ENCODE measurements around the gene CYP27C1.
"Not testable (repeated sequence)": the region's sequence is repeated elsewhere in the genome, so short reads cannot be mapped to it uniquely, and the experiment has no call there.

The CYP27C1 gene

GRCh38 chr2:127220102-127220767, at the start of gene CYP27C1:
CYP27C1 (minus strand) TSS chr2:127220299; CDS start chr2:127220270, 29 bp downstream.
- no peak for DNase-seq

GRCh38 chr2:127261804-127262406, 41.8 kb upstream of the CYP27C1 start:
- DNase-seq, result no peak

GRCh38 chr2:127259355-127259754, 39.3 kb upstream of the CYP27C1 start:
- no peak for DNase-seq

- DNase-seq, result no peak
Measured at GRCh38 chr2:127256866-127257265, 36.8 kb upstream of the CYP27C1 start.

DNA sequence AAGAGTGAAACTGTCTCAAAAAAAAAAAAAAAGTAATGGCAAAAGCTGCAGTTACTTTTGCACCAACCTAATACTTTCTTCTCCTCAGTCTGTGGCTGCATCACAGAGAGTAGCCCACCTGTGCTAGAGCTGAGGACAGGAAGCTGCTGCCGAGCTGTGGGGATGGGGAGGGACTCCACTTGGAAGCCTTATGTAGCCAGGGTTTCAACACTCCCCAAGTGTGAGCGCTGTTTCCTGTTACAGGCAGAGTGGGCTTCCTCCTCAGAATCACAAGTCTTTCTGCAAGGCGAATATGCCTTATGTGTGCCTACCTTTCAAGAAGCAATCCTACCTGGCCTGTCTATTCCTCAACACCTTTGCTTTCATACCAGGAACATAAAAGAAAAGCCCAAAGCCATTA, 36.3 kb upstream of the CYP27C1 start:
- DNase-seq, result no peak

- no peak for DNase-seq
Measured at GRCh38 chr2:127255721-127256120, 35.6 kb upstream of the CYP27C1 start.

GRCh38 chr2:127255146-127255545, 35.0 kb upstream of the CYP27C1 start:
- DNase-seq, result no peak

DNA sequence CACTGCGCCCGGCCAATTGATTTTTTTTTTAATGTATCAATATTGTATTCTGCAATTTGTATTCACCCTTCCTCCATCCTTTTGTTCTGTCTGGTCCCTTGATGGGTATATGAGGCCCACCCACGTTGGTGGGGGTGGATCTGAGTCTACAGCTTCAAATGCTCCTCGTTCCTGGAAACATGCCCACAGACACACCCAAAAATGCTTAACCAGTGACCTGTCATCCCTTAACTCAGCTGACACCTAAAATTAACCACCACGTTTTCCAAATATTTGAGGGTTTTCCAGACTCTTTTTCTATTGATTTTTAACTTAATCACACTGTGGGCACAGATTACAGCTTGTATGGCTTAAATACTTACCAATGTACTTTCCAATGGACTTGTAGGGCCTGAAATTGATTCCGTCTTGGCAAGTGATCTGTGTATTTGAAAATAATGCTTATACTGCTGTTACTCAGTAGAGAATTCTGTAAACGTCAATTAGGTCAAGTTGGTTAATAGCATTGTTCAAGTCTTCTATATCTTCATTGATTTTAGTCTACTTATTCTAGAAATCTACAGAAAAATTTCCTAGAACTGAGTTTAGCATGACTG, 34.4 kb upstream of the CYP27C1 start:
- DNase-seq, result peak; percentile 13

- not testable (repeated sequence) for DNase-seq
Measured at GRCh38 chr2:127241184-127241583, 21.1 kb upstream of the CYP27C1 start.

DNA sequence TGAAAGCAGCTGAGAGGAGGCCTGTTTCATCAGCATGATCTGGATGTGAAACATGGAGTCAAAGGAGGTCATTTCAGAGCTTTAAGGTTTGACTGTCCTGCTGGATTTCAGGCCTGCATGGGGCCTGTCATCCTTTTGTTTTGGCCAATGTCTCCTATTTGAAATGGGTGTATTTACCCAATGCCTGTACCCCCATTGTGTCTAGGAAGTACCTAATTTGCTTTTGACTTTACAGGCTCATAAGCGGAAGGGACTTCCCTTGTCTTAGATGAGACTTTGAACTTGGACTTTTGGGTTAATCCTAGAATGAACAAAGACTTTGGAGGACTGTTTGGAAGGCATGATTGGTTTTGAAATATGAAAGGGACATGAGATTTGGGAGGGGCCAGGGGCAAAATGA, 19.3 kb upstream of the CYP27C1 start:
- DNase-seq, result no peak

DNA sequence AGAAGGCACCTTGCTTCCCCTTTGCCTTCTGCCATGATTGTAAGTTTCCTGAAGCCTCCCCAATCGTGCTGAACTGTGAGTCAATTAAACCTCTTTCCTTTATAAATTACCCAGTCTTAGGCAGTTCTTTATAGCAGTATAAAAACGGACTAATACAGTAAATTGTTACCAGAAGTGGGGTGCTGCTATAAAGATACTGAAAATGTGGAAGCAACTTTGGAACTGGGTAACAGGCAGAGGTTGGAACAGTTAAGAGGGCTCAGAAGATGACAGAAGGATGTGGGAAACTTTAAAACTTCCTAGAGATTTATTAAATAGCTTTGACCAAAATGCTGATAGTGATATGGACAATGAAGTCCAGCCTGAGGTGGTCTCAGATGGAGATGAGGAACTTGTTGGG, 17.7 kb upstream of the CYP27C1 start:
- not testable (repeated sequence) for DNase-seq

DNA sequence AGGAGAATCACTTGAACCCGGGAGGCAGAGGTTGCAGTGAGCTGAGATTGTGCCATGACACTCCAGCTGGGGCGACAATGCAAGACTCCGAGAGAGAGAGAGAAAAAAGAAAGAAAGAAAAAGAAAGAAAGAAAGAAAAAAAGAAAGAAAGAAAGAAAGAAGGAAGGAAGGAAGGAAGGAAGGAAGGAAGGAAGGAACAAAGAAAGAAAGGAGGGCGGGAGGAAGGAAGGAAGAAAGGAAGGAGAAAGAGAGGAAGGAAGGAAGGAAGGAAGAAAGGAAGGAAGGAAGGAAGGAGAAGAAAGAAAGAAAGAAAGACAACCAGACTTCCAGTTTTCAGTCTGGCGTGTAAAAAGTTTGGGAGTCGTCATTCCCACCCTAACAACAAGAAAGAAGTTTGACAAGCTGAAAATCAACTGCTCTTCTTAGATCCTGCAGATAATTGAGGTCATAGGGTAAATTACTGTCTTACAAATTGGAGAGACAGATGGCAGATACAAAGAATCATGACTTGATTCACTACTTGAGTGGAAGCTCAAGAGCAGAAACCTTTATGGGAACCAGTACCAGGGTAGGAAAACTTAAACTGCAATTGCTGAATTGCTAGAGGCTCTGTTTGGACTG, 15.1 kb upstream of the CYP27C1 start:
- DNase-seq, result no peak

GRCh38 chr2:127233710-127234109, 13.6 kb upstream of the CYP27C1 start:
- no peak for DNase-seq

DNA sequence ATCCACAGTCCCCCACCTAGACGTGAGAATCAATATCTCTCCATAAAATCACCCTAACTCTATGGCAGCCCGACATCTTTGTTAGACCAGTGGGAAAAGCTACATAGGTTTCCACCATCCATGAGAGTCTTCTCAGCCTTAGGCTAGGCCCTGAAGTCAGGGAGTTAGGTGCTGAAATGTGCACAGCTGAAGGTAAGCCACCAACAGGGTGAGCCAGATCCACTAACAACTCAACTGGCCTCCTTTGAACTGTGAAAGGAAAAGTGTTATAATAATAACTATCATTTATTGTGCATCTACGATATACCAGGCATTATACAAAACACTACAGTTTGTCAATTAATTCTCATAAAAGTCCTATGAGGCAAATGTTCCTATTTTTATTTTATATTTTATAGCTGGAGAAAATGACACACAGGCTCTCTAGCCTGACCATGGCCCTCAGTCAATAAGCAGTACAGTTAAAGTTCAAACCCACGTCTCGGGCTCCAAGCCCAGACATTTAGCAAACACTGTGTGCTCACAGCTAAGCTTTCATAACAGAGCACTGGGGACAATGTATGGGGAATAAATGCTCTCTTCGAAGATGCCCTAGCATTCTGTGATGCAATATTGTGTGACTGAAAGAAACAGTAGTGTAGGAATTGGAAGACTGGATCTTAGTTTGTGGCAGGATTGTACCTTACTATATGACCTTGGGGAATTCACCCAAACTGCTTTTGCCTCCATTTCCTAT, 11.2 kb upstream of the CYP27C1 start:
- no peak for DNase-seq

- DNase-seq, result no peak
Measured at GRCh38 chr2:127229555-127229954, 9.5 kb upstream of the CYP27C1 start.

DNA sequence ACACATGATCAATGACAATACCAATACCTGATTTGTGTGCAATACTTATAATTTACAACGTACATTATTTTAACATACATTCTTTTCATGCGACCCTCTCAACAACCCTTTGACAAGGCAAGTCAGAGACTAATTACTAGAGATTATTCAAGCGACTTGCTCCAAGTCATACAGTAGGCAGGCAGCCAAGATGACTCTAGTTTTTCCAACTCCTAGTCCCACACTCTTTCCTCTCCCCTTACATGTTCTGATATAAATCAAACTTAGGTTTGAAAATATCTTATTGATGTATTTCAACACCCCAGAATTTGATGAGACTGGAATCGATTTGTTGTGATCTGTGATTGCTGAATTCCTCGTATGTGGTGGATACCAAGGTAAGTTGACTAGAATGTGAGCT, 8.0 kb upstream of the CYP27C1 start:
- no peak for DNase-seq

DNA sequence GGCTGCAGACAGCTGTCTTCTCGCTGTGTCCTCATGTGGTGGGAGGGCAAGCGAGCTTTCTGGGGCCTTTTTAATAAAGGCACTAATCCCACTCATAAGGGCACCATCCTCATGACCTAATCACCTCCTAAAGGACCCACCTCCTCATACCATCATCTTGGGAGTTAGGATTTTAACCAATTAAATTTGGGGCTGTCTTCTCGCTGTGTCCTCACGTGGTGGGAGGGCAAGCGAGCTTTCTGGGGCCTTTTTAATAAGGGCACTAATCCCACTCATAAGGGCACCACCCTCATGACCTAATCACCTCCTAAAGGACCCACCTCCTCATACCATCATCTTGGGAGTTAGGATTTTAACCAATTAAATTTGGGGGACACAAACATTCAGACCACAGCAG, 7.2 kb upstream of the CYP27C1 start:
- not testable (repeated sequence) for DNase-seq

GRCh38 chr2:127226520-127227263, 6.6 kb upstream of the CYP27C1 start:
- no peak for DNase-seq

DNA sequence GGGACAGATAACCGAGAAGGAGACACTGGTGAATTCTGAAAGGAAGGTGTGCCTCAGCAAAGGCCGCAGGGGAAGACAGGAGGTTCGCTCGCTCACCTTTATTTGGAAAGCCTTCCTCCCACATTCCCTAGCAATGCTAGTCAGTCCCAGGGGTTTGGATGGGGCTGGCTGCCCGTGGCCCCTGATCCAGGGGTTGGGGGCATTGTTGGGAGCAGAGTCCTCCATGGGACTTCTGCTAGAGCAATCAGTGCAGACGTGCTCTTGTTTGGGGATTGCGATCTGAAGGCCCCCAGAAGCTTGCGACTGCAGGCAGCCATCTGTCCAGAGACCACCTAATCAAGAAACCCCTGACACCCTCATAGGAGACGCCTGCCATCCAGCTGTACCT, 6.0 kb upstream of the CYP27C1 start:
- DNase-seq, result no peak

DNA sequence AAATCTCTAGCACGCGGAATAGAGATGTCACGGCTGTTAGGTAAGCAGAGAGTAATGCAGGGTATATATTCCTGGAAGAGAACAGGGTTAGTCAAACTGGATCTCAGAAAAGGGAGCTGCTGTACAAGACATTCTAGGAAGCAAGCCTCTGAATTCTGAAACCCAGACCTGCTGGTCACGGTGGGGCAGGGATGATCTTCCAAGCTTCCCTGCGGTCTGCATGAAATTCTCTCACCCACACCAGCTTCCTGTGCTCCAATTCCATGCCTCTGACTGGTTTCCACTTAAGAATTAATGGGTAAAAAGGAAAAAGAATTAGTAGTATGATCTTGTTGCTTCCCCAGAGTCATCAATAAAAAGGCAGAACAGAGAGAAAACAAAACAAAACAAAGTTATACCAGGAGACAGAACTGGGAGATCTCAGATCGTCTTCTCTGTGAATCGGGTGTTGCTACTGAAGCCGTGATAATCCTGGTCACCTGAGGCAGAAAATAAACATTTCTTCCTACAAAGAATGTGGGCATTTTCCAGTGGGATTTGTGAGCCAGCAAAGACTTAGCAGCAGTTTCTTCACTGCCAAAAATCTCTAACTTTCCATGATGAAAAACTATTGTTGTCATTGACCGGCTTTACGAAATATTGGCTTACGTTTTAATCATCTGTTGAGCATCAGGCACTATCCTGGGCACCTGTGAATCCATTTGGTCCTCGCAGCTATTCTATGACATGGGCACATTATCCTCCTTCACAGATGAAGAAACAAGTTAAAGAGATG, 5.3 kb upstream of the CYP27C1 start:
- DNase-seq, result no peak

DNA sequence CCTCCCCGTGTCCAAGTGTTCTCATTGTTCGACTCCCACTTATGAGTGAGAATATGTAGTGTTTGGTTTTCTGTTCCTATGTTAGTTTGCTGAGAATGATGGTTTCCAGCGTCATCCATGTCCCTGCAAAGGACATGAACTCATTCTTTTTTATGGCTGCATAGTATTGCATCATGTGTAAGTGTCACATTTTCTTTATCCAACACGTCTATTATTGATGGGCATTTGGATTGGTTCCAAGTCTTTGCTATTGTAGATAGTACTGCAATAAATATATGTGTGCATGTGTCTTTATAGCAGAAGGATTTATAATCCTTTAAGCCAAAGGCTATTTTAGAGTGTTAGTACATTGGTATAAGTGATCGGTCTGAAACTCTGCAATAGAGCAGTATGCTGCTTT, 4.0 kb upstream of the CYP27C1 start:
- DNase-seq, result not testable (repeated sequence)
